HG02943 (cell line): Measurements from ENCODE around the gene MTHFD2L.

Source experiments
- ATAC-seq: cut with Tn5 transposase; IDR thresholded peaks from one replicate; pipeline ENCODE4 v1.9.1; 2021; ENCODE audit warnings: mild to moderate bottlenecking, low read depth, moderate library complexity; ENCODE audit not compliant: unreplicated experiment

The MTHFD2L gene

DNA sequence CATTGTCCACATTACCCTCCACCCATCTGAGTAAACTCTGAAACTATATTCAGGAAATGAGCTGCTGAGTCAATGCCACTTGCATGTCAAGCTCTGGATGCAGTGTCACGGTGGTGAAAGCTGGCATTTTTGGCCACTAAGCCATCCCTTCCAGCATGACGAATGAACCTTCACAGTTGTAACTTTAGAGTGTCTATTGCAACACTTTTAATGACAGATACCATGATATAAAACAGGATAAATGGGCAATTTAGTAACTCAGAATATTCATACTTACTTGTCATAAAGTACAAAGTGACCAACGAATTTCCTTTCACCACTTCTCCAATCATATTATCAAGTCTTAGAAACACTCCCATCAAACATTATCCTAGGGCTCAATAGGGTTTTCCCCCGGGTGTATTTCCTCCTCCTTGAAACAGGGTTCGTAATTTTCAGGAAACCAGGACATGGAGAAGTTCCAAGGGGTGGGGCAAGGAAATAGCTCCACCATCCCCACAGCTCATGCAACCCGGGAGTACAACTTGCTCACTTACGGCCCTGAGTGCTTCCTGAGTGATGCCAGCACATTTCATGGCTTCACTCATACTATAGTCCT lies 73.1 kb downstream of the MTHFD2L start:
- ATAC-seq, result peak; percentile 54

- no peak for ATAC-seq
Measured at GRCh38 chr4:74235135-74235534, 77.2 kb downstream of the MTHFD2L start.

DNA sequence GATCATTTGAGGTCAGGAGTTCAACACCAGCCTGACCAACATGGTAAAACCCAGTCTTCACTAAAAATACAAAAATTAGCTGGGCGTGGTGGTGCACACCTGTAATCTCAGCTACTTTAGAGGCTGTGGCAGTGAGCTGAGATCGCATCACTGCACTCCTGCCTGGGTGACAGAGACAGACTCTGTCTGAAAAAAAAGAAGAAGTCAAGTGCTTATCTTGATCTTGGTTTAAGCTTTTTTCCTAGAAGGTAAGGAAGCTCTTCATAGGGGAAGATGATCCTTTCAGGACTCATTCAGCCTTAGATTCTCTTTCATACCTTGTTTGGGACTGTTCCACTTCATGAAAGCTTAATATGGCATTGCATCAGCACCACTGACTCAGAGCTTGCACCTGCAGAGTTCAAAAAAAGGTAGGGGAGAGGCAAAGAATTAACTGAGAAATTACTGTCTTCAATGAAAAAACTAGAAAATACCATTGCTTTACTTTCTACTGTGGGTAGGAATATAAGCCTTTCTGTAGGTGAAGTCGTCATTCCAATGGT lies 79.6 kb downstream of the MTHFD2L start:
- ATAC-seq, result no peak

DNA sequence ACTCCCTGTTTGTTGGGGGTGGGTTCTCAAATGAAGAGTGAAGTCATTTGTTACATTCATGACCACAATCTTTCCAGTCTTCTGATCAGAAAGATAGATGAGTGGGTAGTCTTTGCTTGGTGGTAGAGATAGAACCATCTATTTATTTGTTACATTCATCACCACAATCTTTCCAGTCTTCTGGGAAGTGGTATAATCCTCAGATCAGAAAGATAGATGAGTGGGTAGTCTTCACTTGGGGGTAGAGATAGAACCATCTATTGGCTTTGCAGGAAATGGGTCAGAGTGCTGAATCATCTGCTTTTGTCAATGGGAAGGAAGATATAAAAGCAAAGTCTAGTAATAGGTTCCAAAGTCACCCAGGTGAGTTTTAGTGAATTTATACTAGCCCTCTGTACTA lies 86.1 kb downstream of the MTHFD2L start:
- ATAC-seq, result no peak

- no peak for ATAC-seq
Measured at GRCh38 chr4:74252933-74253332, 95.0 kb downstream of the MTHFD2L start.

DNA sequence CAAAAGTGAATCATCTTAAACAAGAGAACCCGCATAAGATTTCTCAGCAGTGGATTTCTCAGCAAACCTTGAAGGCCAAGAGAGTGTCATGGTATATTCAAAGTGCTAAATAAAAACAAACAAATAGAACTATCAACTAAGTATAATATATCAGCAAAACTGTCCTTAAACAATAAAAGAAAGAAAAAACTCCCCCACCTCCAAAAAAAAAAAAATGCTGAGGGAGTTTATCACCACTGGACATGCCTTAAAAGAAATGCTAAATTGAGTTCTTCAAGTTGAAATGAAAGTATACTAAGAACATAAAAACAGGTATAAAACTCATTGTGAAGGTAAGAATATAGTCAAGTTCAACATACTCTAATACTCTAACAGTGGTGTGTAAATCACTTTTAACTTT lies 96.5 kb downstream of the MTHFD2L start:
- ATAC-seq, result no peak

DNA sequence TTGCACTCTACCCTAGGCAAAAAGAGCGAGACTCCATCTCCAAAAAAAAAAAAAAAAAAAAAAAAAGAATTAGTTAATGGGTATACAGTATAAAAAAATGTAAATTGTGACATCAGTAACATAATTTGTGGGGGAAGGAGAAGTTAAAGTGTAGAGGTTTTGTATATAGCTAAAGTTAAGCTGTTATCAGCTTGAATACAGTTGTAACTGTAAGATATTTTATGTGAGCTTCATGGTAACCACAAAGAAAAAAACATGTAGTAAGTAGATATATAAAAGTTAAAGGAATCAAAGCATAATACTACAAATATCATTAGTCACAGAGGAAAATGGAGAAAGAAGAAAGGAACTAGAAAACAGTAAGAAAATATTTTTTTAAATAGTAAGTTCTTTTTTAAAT lies 97.2 kb downstream of the MTHFD2L start:
- ATAC-seq, result no peak

DNA sequence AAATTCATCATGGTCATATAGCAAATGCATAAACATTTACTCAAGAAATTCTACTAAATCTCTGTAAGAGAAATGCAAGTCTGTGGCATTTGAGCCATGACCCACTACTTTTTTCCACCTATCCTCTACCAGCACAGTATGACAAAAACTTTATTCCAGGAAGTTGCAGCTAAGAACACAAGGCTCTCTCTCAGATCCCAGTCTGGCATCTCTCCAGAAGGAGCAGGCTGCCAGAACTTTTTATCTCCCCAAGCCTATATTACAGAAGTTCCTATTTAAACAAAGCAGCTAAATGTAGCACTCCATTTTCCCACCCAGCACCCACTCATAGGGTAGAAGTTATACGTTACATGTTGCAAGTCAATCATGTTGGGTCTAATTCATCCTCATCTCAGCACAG lies 101.0 kb downstream of the MTHFD2L start:
- no peak for ATAC-seq

- no peak for ATAC-seq
Measured at GRCh38 chr4:74260036-74260435, 102.1 kb downstream of the MTHFD2L start.

DNA sequence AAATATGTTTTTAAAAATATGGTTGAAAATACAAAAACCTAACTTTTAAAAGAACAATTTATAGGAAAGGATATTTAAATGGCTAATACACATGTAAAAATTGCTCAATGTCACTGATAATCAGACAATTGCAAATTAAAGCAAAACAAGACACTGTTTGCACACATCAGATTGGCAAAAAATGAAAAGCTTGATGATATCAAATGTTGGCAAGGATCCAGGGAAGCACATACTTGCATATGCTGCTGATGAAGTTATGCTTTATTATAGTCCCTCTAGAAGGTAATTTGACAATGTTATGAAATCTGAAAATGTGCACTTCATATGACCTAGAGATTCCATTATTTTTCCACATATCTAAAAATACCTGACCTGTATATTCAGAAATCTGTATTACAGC lies 104.6 kb downstream of the MTHFD2L start:
- ATAC-seq, result no peak

DNA sequence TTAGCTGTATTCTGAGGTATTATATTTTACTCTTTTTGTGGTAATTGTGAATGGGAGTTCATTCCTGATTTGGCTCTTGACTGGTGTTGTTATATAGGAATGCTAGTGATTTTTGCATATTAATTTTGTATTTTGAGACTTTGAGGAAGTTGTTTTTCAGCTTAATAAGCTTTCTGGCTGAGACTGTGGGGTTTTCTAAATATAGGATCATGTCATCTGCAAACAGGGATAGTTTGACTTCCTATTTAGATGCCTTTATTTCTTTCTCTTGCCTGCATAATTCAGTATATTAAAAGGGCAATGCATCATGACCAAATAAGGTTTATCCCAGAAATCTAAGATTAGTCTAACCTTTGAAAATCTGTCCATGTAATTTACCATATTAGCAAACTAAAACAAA lies 105.6 kb downstream of the MTHFD2L start:
- ATAC-seq, result no peak

- no peak for ATAC-seq
Measured at GRCh38 chr4:74266081-74266480, 108.2 kb downstream of the MTHFD2L start.

DNA sequence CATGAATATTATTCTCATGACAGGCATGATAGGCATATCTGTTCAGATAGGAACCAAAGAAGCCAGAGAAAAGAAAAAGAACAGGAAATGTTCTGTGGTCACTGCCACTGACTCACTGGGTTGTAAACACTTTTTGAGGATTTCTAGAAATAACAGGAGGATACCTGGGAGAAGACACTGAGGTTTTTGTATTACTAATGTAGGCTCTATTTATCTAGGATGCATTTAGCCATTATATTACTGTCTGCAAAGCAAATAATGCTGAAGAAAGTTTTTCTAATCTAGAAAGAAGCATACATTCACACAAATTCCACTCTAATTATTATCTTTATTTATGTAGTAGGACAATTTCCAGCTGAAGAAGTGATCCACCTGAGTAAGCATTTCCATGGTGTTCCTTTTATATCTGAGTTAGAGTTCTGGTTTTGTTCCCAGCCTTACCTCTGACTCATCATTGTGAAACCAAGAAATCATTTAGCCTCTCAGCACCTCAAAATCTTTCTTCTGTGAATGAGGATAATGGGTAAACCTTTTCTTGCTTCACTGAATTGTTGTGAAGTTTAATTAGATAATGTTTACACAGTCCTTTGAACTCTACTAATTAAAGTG lies 110.2 kb downstream of the MTHFD2L start:
- no peak for ATAC-seq

GRCh38 chr4:74268643-74269042 lies 110.7 kb downstream of the MTHFD2L start:
- no peak for ATAC-seq

DNA sequence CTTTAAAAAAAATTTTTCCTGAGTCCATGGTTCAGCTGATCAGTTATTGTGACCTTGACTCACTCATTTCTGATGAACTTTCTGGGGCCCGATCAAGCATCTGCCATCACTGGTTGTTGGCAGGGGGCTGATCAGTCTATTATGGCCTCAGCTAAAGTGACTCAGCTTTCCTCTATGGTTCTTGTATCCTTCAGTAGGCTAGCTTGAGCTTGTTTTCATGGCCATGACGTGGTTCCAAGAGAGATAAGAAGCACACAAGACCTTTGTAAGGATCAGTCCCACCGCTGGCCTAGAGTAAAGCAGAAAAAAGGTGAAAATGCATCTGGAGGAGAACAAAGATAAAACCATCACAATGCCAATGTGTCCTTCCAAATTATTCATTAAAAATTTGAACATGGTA lies 120.6 kb downstream of the MTHFD2L start:
- ATAC-seq, result no peak

- ATAC-seq, result no peak
Measured at GRCh38 chr4:74279716-74280115, 121.8 kb downstream of the MTHFD2L start.

GRCh38 chr4:74282926-74283325 lies 125.0 kb downstream of the MTHFD2L start:
- ATAC-seq, result no peak

DNA sequence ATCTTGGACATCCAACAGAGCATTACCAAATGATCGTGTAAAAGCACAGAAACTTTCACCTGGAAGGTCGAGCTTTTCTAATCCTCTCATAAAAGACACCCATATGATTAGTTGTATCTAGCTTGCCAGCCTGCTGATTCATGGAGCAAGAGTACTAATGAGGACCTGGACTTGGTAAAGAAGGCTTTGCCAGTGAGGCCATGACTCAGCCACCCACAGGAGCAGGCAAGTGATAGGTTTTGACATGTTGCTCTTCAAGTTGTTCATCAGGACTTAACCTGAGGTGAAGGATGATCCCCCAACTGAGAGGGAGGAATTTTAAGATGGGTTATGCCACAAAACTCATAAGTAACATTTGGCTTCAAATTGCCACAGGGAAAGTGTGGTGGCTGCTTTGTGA lies 125.7 kb downstream of the MTHFD2L start:
- ATAC-seq, result no peak

DNA sequence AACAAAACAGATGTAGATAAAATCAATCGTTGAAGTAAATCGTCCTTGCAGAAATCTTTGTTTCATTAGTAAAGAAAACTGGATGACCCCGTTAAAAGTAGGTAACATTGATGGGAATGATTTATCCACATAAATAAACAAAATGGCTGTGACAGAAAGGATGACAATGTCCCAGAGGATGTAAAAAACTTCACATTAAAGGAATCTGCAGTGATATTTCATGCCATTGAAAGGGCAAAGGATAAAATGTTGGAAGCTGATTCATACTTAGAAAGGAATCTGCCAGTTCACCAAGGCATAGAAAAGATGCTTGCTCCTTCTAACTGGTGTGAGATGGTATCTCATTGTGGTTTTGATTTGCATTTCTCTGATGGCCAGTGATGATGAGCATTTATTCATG lies 126.1 kb downstream of the MTHFD2L start:
- no peak for ATAC-seq

- ATAC-seq, result no peak
Measured at GRCh38 chr4:74287164-74287563, 129.2 kb downstream of the MTHFD2L start.

DNA sequence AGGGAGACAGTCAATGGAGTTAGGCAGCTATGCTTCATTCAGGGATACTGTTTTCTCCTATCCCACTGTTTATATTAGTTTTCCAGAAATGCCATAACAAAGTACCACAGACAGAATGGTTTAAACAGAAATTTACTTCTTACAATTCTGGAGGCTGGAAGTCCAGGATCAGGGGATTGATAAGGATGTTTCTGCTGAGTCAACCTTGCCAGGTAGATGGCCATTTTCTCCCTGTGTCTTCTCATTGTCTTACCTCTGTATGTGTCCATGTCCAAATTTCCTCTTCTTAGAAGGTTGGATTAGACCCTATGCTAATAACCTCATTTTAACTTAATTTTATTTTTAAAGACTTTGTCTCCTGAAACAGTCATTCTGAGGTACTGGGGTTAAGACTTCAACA lies 129.9 kb downstream of the MTHFD2L start:
- ATAC-seq, result no peak

DNA sequence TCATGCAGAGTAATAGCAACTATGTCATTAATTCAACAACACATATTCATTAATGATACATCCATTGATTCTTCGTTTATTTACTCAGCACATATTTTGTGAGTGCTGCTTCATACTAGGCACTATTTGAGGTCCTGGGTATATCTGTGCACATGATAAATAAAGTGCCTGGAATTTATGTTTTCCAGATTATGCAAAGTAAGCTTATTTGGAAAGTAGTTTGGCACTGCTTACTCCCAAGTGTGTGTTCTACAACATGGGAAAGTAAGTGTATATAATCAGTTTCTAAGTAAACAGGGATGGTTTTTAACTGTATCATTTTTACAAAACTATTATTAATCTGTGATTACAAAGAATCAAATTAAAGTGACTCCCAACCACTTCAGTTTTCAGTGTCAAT lies 133.6 kb downstream of the MTHFD2L start:
- ATAC-seq, result no peak
